Adrenal gland (tissue), 12 donors: ENCODE data around the gene SPHKAP. TPM values are rescaled to one million over a fixed set of nuclear protein-coding genes. Genes with fewer than 3 reads are reported as not detected.

ENCODE experiments used
- DNase-seq, 7 donors: peaks; one replicate each; pipeline ENCODE4 v3.0.0-alpha.2; 2019 to 2020
- H3K27ac ChIP-seq, 5 donors: fragments of 200-600 bp; sonication (generic) in 4 of 5; 1 replicate in 3 of 5; 2 replicates in 2 of 5; pipeline versions ENCODE4 v1.5.1 to v1.8.0; 2016 to 2020; ENCODE audit warnings: mild to moderate bottlenecking in 1 of 5
- H3K27me3 ChIP-seq: fragments of 200-600 bp; 2 replicates; pipeline ENCODE4 v1.8.0; 2021
- H3K36me3 ChIP-seq, 2 donors: fragments of 200-600 bp; replicated peaks in 1 of 2; 1 replicate in 1 of 2; 2 replicates in 1 of 2; pipeline versions ENCODE4 v1.5.1 to v1.8.0; 2018 to 2022
- H3K4me1 ChIP-seq, 2 donors: fragments of 200-600 bp; replicated peaks in 1 of 2; 1 replicate in 1 of 2; 2 replicates in 1 of 2; pipeline versions ENCODE4 v1.5.1 to v1.8.0; 2018 to 2021
- H3K4me3 ChIP-seq, 4 donors: fragments of 200-600 bp; sonication (generic) in 3 of 4; one replicate each; pipeline ENCODE4 v1.5.1; 2016 to 2018
- H3K9me3 ChIP-seq, 3 donors: fragments of 200-600 bp; sonication (generic) in 1 of 3; replicated peaks in 1 of 3; 1 replicate in 2 of 3; 2 replicates in 1 of 3; pipeline versions ENCODE4 v1.5.1 to v1.8.0; 2016 to 2021
- CTCF ChIP-seq, 6 experiments: fragments of 450-650 bp in 4 of 6; fragments of 200-600 bp in 2 of 6; sonication (generic) in 1 of 6; IDR thresholded peaks; 1 replicate in 5 of 6; 2 replicates in 1 of 6; pipeline versions ENCODE4 v1.5.1 to v1.8.0; 2016 to 2021; ENCODE audit warnings: antibody characterized with exemption in 6 of 6, mild to moderate bottlenecking in 2 of 6, moderate library complexity in 1 of 6
- POLR2A ChIP-seq, 2 donors: fragments of 450-650 bp; IDR thresholded peaks; one replicate each; pipeline ENCODE4 v1.6.1; 2017; ENCODE audit warnings: antibody characterized with exemption in 2 of 2, mild to moderate bottlenecking in 2 of 2, moderate library complexity in 1 of 2
- WGBS, 4 donors: extraction: QIAGEN DNeasy Blood & Tissue Kit in 2 of 4; methylation state at CpG; one replicate each; pipeline versions ENCODE4 v1.1.5 to v1.1.7; 2013 to 2017; 5-methylcytosine and 5-hydroxymethylcytosine counted together
- intact Hi-C, 2 donors: fragments of 100-400 bp; cut with DNase I; formaldehyde crosslinking; loops; one replicate each; pipeline versions ENCODE4 v1.14.1 to v1.15.0; 2022 to 2023
- polyA plus RNA-seq, 3 donors: library from polyadenylated mRNA; stranded (reverse); fragments of 200-250 nt in 2 of 3; fragments of 350-450 nt in 1 of 3; fragmentation: Illumina TruSeq in 1 of 3; extraction: RNeasy Lipid Tissue Mini Kit (QIAGEN cat#74804) in 1 of 3; gene quantifications; one replicate each; pipeline ENCODE4 v1.2.3, GENCODE V29; 2013 to 2014
- total RNA-seq, 9 donors: library from RNA; depleted of rRNA in 4 of 9; stranded (reverse); fragments of >200 nt in 4 of 9; fragments of 120-200 nt in 1 of 9; fragmentation: NEBNext Ultra II Directional in 1 of 9; extraction: Animal tissue kit (Norgen Biotek cat#: 25700) in 1 of 9; gene quantifications; one replicate each; pipeline versions ENCODE4 v1.1.0 to v1.2.4, GENCODE V29; 2013 to 2023
- donor health status: healthy with polysubstance abuse.
- donor health status: Bipolar disorder and iron deficiency.
- donor health status: DM: yes; HTN: yes; CAD: no.
- donor health status: DM: no; HTN: no; CAD: no.
- donor health status: DM: no; HTN: no; CAD: no.
- donor health status: DM: yes; HTN: yes; CAD: no.

Gene SPHKAP
- total and polyA plus RNA-seq, 12 donors: under 0.01 to 0.17 (median 0.06) TPM; not detected in 8

- no peak overlapping the region for H3K27ac ChIP-seq
- DNase-seq: no peak
- H3K9me3 ChIP-seq: no peaks in the 10 kb centered on the region
- intact Hi-C loops: no loop called here
- no peaks in the 10 kb centered on the region for H3K27me3 ChIP-seq
- TF ChIP-seq POLR2A (IDR thresholded peaks at IDR 0.05): no peak
- no peaks in the 10 kb centered on the region for H3K36me3 ChIP-seq
- H3K4me1 ChIP-seq: no peaks in the 10 kb centered on the region
- WGBS, 4 donors: 57 to 88% (median 68%) methylated on average over 1 of the region's 1 CpG
- H3K4me3 ChIP-seq: no peak overlapping the region
Observed at GRCh38 chr2:228067309-228067708, 114.2 kb downstream of the SPHKAP start.

DNA sequence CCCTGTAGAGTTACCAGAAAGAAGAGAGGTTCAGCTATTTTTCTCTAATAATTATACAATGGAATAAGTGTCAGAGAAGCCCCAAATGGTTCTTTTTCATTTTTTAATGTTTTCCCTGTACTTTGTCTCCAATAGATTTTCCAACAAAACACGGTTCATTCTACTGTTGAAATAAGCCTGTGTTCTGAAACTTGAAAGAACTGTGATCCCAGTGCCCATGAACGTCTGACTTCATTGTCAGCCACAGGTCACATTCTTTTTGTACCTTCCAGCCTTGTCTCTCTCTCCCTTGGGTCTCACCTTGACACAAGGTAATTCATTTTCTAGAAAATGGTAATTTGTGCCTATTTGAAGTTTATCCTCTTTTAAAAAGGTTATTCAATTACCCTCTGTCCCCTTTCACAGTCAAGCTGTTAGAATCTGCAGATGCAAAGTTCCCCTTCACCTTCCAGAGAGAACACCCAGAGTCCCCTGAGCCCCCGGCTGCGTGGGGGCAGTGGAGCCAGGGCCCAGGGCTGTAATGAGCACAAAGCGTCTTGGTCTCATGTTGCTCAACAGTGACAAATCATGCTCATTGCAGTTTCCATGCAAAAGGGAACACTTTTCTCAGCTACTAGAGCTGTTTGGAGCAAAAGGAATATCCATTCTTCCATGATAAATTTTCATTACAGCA is 115.2 kb downstream of the SPHKAP start:
- no peak for TF ChIP-seq POLR2A (IDR thresholded peaks at IDR 0.05)
- TF ChIP-seq CTCF (IDR thresholded peaks at IDR 0.05): no peak
- no peak for DNase-seq
- 65 to 73% (median 67%) methylated on average over 5 of the region's 5 CpGs for WGBS, 4 donors
- Histone ChIP-seq H3K36me3 (no peaks in the 10 kb centered on the region), H3K27me3 (no peaks in the 10 kb centered on the region), H3K4me3 (no peak overlapping the region), H3K27ac (no peak overlapping the region), H3K4me1 (no peaks in the 10 kb centered on the region), H3K9me3 (no peaks in the 10 kb centered on the region)
- intact Hi-C loops: no loop called here

DNA sequence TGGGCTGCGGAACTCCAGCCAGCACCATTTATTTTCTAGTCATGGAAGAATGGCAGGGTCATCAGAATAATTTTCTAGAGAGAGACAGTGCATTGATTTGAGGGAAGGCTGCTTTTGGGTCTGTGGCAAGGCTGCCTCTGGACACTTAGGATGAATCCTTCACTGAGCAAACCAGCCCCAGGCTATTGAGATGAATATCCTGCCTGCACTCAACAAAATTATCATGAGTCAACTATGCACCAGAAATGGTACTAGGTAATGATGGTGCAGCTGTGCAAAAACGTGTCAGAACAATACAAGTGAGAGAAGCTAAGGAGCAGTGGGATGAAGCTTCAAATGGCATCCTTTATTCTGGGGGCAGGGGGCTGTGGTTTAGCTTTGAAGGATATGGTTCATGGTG is 115.8 kb downstream of the SPHKAP start:
- H3K4me3 ChIP-seq: no peak overlapping the region
- no peaks in the 10 kb centered on the region for H3K36me3 ChIP-seq
- H3K9me3 ChIP-seq: no peaks in the 10 kb centered on the region
- no peak overlapping the region for H3K27ac ChIP-seq
- WGBS, 4 donors: 58 to 79% (median 63%) methylated on average over 2 of the region's 2 CpGs
- no peaks in the 10 kb centered on the region for H3K27me3 ChIP-seq
- DNase-seq: no peak
- TF ChIP-seq POLR2A (IDR thresholded peaks at IDR 0.05): no peak
- no peak for TF ChIP-seq CTCF (IDR thresholded peaks at IDR 0.05)
- no peaks in the 10 kb centered on the region for H3K4me1 ChIP-seq
- intact Hi-C loops: no loop called here

DNA sequence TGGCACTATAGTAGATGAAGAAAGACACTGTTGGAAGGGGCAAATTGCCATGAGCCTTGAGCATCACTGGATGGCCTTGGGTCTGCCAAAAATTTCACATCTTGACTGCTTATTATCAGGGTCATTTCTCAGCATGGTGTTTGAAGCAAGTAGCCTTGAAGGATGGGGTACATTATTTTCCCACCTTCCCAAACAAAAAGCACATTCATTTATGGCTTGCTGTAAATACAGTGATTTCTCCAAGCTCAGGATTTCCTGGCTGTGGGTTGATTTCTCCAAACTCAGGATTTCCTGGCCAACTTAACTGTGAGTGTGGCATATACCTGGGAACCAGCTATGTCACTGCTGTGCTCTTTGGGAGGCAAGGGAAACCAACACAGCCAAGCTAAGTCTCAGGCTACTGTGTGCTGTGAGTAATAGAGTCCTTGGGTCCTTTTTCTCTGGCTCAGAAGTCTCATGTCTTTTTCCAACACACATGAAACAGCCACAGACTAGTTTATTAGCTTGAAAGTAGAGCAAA is 116.6 kb downstream of the SPHKAP start:
- no peaks in the 10 kb centered on the region for H3K27me3 ChIP-seq
- H3K9me3 ChIP-seq: no peaks in the 10 kb centered on the region
- TF ChIP-seq CTCF (IDR thresholded peaks at IDR 0.05): no peak
- H3K4me3 ChIP-seq: no peak overlapping the region
- no peaks in the 10 kb centered on the region for H3K4me1 ChIP-seq
- DNase-seq: no peak
- intact Hi-C loops: no loop called here
- H3K27ac ChIP-seq: no peak overlapping the region
- H3K36me3 ChIP-seq: no peaks in the 10 kb centered on the region

- Histone ChIP-seq H3K9me3 (no peaks in the 10 kb centered on the region), H3K27ac (no peak overlapping the region), H3K4me3 (no peak overlapping the region), H3K4me1 (no peaks in the 10 kb centered on the region), H3K36me3 (no peaks in the 10 kb centered on the region), H3K27me3 (no peaks in the 10 kb centered on the region)
- DNase-seq: no peak
- WGBS, 4 donors: 75 to 86% (median 79%) methylated on average over 4 of the region's 4 CpGs
- intact Hi-C loops: no loop called here
- TF ChIP-seq POLR2A (IDR thresholded peaks at IDR 0.05): no peak
- no peak for TF ChIP-seq CTCF (IDR thresholded peaks at IDR 0.05)
Observed at GRCh38 chr2:228064024-228064423, 117.5 kb downstream of the SPHKAP start.
